SK-N-MC (cell line): ENCODE results near the gene SYN1.

Source experiments
- EZH2 ChIP-seq: fragments of 200-600 bp; sonication (generic); IDR thresholded peaks from one replicate; pipeline ENCODE4 v1.6.1; 2017; ENCODE audit warnings: antibody characterized with exemption
- FOXP2 ChIP-seq: optimal IDR thresholded peaks from 2 replicates; pipeline ENCODE3; 2011; ENCODE audit warnings: mild to moderate bottlenecking, moderate library complexity; ENCODE audit not compliant: insufficient read depth; ENCODE audit errors: extremely low read length, control extremely low read depth
- POLR2AphosphoS5 ChIP-seq: IDR thresholded peaks from 2 replicates; pipeline ENCODE4 v1.6.1; 2012; ENCODE audit warnings: mild to moderate bottlenecking, low read depth, low read length, borderline replicate concordance

GRCh38 chrX:47562615-47563243, 56.9 kb downstream of the SYN1 start:
- no peak for TF ChIP-seq POLR2AphosphoS5
- TF ChIP-seq EZH2, result no peak
- TF ChIP-seq FOXP2, result no peak
